Activated CD4-positive, alpha-beta T cell treated with anti-CD3 and anti-CD28 coated beads for 1 hour (primary cell): ENCODE measurements around the gene CD3G.

Source experiments
- DNase-seq: peaks from one replicate; pipeline ENCODE4 v3.0.0-alpha.2; 2020

CD3G gene

GRCh38 chr11:118328745-118329144, 15.4 kb upstream of the CD3G start:
- no peak for DNase-seq

- no peak for DNase-seq
Measured at GRCh38 chr11:118334745-118335144, 9.4 kb upstream of the CD3G start.

GRCh38 chr11:118338637-118339061, 5.5 kb upstream of the CD3G start:
- peak; percentile 85 for DNase-seq

- DNase-seq: no peak
Measured at GRCh38 chr11:118339281-118339961, 4.7 kb upstream of the CD3G start.

GRCh38 chr11:118340449-118340848, 3.7 kb upstream of the CD3G start:
- DNase-seq: no peak

- no peak for DNase-seq
Measured at GRCh38 chr11:118341261-118341660, 2.9 kb upstream of the CD3G start.

GRCh38 chr11:118341815-118342489, 2.2 kb upstream of the CD3G start:
- no peak for DNase-seq

GRCh38 chr11:118342503-118343161, 1.5 kb upstream of the CD3G start, which contains the start of gene CD3D:
Gene CD3D (minus strand): TSS chr11:118342705. CDS start chr11:118342607, 98 bp downstream.
- DNase-seq: peak; percentile 60

- no peak for DNase-seq
Measured at GRCh38 chr11:118343248-118343647, 896 bp upstream of the CD3G start.

GRCh38 chr11:118349475-118349874, 5.3 kb downstream of the CD3G start:
- DNase-seq: no peak

GRCh38 chr11:118353084-118353710, 9.1 kb downstream of the CD3G start:
- no peak for DNase-seq

GRCh38 chr11:118358071-118358470, 13.9 kb downstream of the CD3G start:
- no peak for DNase-seq

GRCh38 chr11:118359295-118359958, 15.3 kb downstream of the CD3G start, which contains the start of gene UBE4A:
Gene UBE4A (plus strand): TSS chr11:118359600. CDS start chr11:118365081, 5,481 bp downstream.
- peak; percentile 98 for DNase-seq

- DNase-seq: no peak
Measured at GRCh38 chr11:118364956-118365615, 20.9 kb downstream of the CD3G start.

- no peak for DNase-seq
Measured at GRCh38 chr11:118366287-118366686, 22.1 kb downstream of the CD3G start.

GRCh38 chr11:118370774-118371173, 26.6 kb downstream of the CD3G start:
- no peak for DNase-seq

- no peak for DNase-seq
Measured at GRCh38 chr11:118373263-118373662, 29.1 kb downstream of the CD3G start.

- no peak for DNase-seq
Measured at GRCh38 chr11:118373871-118374270, 29.7 kb downstream of the CD3G start.

GRCh38 chr11:118374729-118375128, 30.6 kb downstream of the CD3G start:
- DNase-seq: no peak

GRCh38 chr11:118375978-118376377, 31.8 kb downstream of the CD3G start:
- DNase-seq: no peak

- no peak for DNase-seq
Measured at GRCh38 chr11:118379497-118379896, 35.4 kb downstream of the CD3G start.

GRCh38 chr11:118380571-118380970, 36.4 kb downstream of the CD3G start:
- no peak for DNase-seq
